ENCODE measurements around the gene GCFC2. TPM values are rescaled to one million over a fixed set of nuclear protein-coding genes. Genes with fewer than 3 reads are reported as not detected.

The GCFC2 gene
- 10 to 100 TPM; 28.4 to 30.8 TPM for total RNA-seq
- polyA plus RNA-seq: 27.3 TPM

- H3K36me3 Mint-ChIP-seq: peaks cover 4 to 12% (median 5%) of the 10 kb centered on the region in 3 donors
- DNase-seq: peak; percentile 71 to 87 (median 82)
- Histone ChIP-seq H3K9me3 (ENCODE audit: low read length) (no peaks in the 10 kb centered on the region), H3K27ac (ENCODE audit: low read depth, low read length) (peak within 1 kb of the TSS; percentile 79), H3K4me1 (ENCODE audit: insufficient read depth, low read length) (peaks cover 16% of the 10 kb centered on the region), H3K27me3 (ENCODE audit: insufficient read depth, low read length, poor library complexity, severe bottlenecking) (no peaks in the 10 kb centered on the region), H3K36me3 (ENCODE audit: insufficient read depth, low read length) (no peaks in the 10 kb centered on the region), H3K4me3 (ENCODE audit: low read length) (peak within 1 kb of the TSS; percentile 83)
- H3K4me3 Mint-ChIP-seq: peak within 1 kb of the TSS; percentile 90 to 95 (median 94)
- peaks cover 34 to 50% (median 45%) of the 10 kb centered on the region in 3 donors for H3K4me1 Mint-ChIP-seq
- ChIA-PET POLR2A (no interaction called here), CTCF (interaction anchor here (1.1 to 3.0 kb wide), 4 partner anchors 11 to 70 kb away, joined by 3 to 11 read pairs (median 4); partner anchors contain the start of gene MRPL19)
- peak within 1 kb of the TSS; percentile 89 to 98 (median 96) for H3K27ac Mint-ChIP-seq
- H3K9me3 Mint-ChIP-seq: no peaks in the 10 kb centered on the region
- peaks cover 0 to 4% of the 10 kb centered on the region in 2 donors for H3K27me3 Mint-ChIP-seq
These were observed at the start of gene GCFC2 for GRCh38 chr2:75710577-75711253. Gene GCFC2, minus strand, starts transcription at chr2:75710915. Its CDS starts 60 bp downstream, at chr2:75710855.

- no peaks in the 10 kb centered on the region for H3K36me3 Mint-ChIP-seq
- Histone ChIP-seq H3K4me3 (ENCODE audit: low read length) (no peak overlapping the region), H3K36me3 (ENCODE audit: insufficient read depth, low read length) (no peaks in the 10 kb centered on the region), H3K4me1 (ENCODE audit: insufficient read depth, low read length) (no peaks in the 10 kb centered on the region), H3K27ac (ENCODE audit: low read depth, low read length) (no peak overlapping the region), H3K27me3 (ENCODE audit: insufficient read depth, low read length, poor library complexity, severe bottlenecking) (no peaks in the 10 kb centered on the region), H3K9me3 (ENCODE audit: low read length) (no peaks in the 10 kb centered on the region)
- H3K9me3 Mint-ChIP-seq: no peaks in the 10 kb centered on the region
- CTCF ChIA-PET: no interaction called here
- DNase-seq: no peak
- peaks cover 8 to 24% of the 10 kb centered on the region in 2 donors for H3K27me3 Mint-ChIP-seq
- POLR2A ChIA-PET: no interaction called here
- no peak overlapping the region for H3K27ac Mint-ChIP-seq
- H3K4me1 Mint-ChIP-seq: no peaks in the 10 kb centered on the region
- no peak overlapping the region for H3K4me3 Mint-ChIP-seq
These were observed 42.1 kb upstream of the GCFC2 start for GRCh38 chr2:75752828-75753227.

GRCh38 chr2:75751824-75752468 lies 41.2 kb upstream of the GCFC2 start:
- ChIA-PET POLR2A (no interaction called here), CTCF (no interaction called here)
- no peak overlapping the region for H3K4me3 ChIP-seq (ENCODE audit: low read length)
- Mint-ChIP-seq H3K27me3 (peaks cover 4 to 21% of the 10 kb centered on the region in 2 donors), H3K36me3 (no peaks in the 10 kb centered on the region), H3K9me3 (no peaks in the 10 kb centered on the region), H3K4me1 (no peaks in the 10 kb centered on the region), H3K27ac (no peak overlapping the region), H3K4me3 (no peak overlapping the region)
- H3K4me1 ChIP-seq (ENCODE audit: insufficient read depth, low read length): no peaks in the 10 kb centered on the region
- H3K27ac ChIP-seq (ENCODE audit: low read depth, low read length): no peak overlapping the region
- no peaks in the 10 kb centered on the region for H3K36me3 ChIP-seq (ENCODE audit: insufficient read depth, low read length)
- no peaks in the 10 kb centered on the region for H3K9me3 ChIP-seq (ENCODE audit: low read length)
- DNase-seq: no peak
- no peaks in the 10 kb centered on the region for H3K27me3 ChIP-seq (ENCODE audit: insufficient read depth, low read length, poor library complexity, severe bottlenecking)

- no peak overlapping the region for H3K4me3 ChIP-seq (ENCODE audit: low read length)
- no peaks in the 10 kb centered on the region for H3K36me3 ChIP-seq (ENCODE audit: insufficient read depth, low read length)
- no peaks in the 10 kb centered on the region for H3K4me1 ChIP-seq (ENCODE audit: insufficient read depth, low read length)
- Mint-ChIP-seq H3K36me3 (no peaks in the 10 kb centered on the region), H3K27me3 (peaks cover 4 to 21% of the 10 kb centered on the region in 2 donors), H3K27ac (no peak overlapping the region), H3K4me3 (no peak overlapping the region), H3K9me3 (no peaks in the 10 kb centered on the region), H3K4me1 (no peaks in the 10 kb centered on the region)
- DNase-seq: no peak
- CTCF ChIA-PET: no interaction called here
- no peaks in the 10 kb centered on the region for H3K9me3 ChIP-seq (ENCODE audit: low read length)
- H3K27me3 ChIP-seq (ENCODE audit: insufficient read depth, low read length, poor library complexity, severe bottlenecking): no peaks in the 10 kb centered on the region
- H3K27ac ChIP-seq (ENCODE audit: low read depth, low read length): no peak overlapping the region
- POLR2A ChIA-PET: no interaction called here
These were observed 40.6 kb upstream of the GCFC2 start for GRCh38 chr2:75751360-75751759.

GRCh38 chr2:75737961-75738360 lies 27.2 kb upstream of the GCFC2 start:
- ChIA-PET CTCF (no interaction called here), POLR2A (no interaction called here)
- no peaks in the 10 kb centered on the region for H3K36me3 ChIP-seq (ENCODE audit: insufficient read depth, low read length)
- no peaks in the 10 kb centered on the region for H3K27me3 ChIP-seq (ENCODE audit: insufficient read depth, low read length, poor library complexity, severe bottlenecking)
- Mint-ChIP-seq H3K4me3 (no peak overlapping the region), H3K36me3 (no peaks in the 10 kb centered on the region), H3K4me1 (no peaks in the 10 kb centered on the region), H3K27ac (no peak overlapping the region), H3K27me3 (peaks cover 17 to 32% of the 10 kb centered on the region in 2 donors), H3K9me3 (peaks cover 0 to 7% (median 5%) of the 10 kb centered on the region in 5 donors)
- H3K4me3 ChIP-seq (ENCODE audit: low read length): no peak overlapping the region
- no peaks in the 10 kb centered on the region for H3K9me3 ChIP-seq (ENCODE audit: low read length)
- DNase-seq: no peak
- H3K4me1 ChIP-seq (ENCODE audit: insufficient read depth, low read length): no peaks in the 10 kb centered on the region
- no peak overlapping the region for H3K27ac ChIP-seq (ENCODE audit: low read depth, low read length)

GRCh38 chr2:75736276-75736675 lies 25.6 kb upstream of the GCFC2 start:
- H3K4me1 ChIP-seq (ENCODE audit: insufficient read depth, low read length): no peaks in the 10 kb centered on the region
- ChIA-PET POLR2A (no interaction called here), CTCF (no interaction called here)

GRCh38 chr2:75729861-75730260 lies 19.1 kb upstream of the GCFC2 start:
- Mint-ChIP-seq H3K36me3 (no peaks in the 10 kb centered on the region), H3K4me1 (no peaks in the 10 kb centered on the region), H3K9me3 (no peaks in the 10 kb centered on the region), H3K27me3 (peaks cover 11 to 25% of the 10 kb centered on the region in 2 donors), H3K27ac (no peak overlapping the region), H3K4me3 (no peak overlapping the region)
- Histone ChIP-seq H3K4me1 (ENCODE audit: insufficient read depth, low read length) (no peaks in the 10 kb centered on the region), H3K36me3 (ENCODE audit: insufficient read depth, low read length) (no peaks in the 10 kb centered on the region), H3K27ac (ENCODE audit: low read depth, low read length) (no peak overlapping the region), H3K4me3 (ENCODE audit: low read length) (no peak overlapping the region), H3K27me3 (ENCODE audit: insufficient read depth, low read length, poor library complexity, severe bottlenecking) (no peaks in the 10 kb centered on the region), H3K9me3 (ENCODE audit: low read length) (no peaks in the 10 kb centered on the region)
- ChIA-PET CTCF (no interaction called here), POLR2A (no interaction called here)
- DNase-seq: no peak

More at GRCh38 chr2:75736276-75736675, 25.6 kb upstream of the GCFC2 start:
- H3K27me3 ChIP-seq (ENCODE audit: insufficient read depth, low read length, poor library complexity, severe bottlenecking): no peaks in the 10 kb centered on the region
- Mint-ChIP-seq H3K27me3 (peaks cover 14 to 39% of the 10 kb centered on the region in 2 donors), H3K4me1 (no peaks in the 10 kb centered on the region), H3K9me3 (peaks cover 0 to 7% (median 0%) of the 10 kb centered on the region in 5 donors), H3K4me3 (no peak overlapping the region), H3K27ac (no peak overlapping the region), H3K36me3 (no peaks in the 10 kb centered on the region)
- H3K27ac ChIP-seq (ENCODE audit: low read depth, low read length): no peak overlapping the region
- H3K36me3 ChIP-seq (ENCODE audit: insufficient read depth, low read length): no peaks in the 10 kb centered on the region
- H3K9me3 ChIP-seq (ENCODE audit: low read length): no peaks in the 10 kb centered on the region
- DNase-seq: no peak
- H3K4me3 ChIP-seq (ENCODE audit: low read length): no peak overlapping the region

GRCh38 chr2:75728614-75729419 lies 18.1 kb upstream of the GCFC2 start:
- no peaks in the 10 kb centered on the region for H3K9me3 Mint-ChIP-seq
- no peaks in the 10 kb centered on the region for H3K4me1 Mint-ChIP-seq

More at GRCh38 chr2:75728614-75729419, 18.1 kb upstream of the GCFC2 start:
- no peaks in the 10 kb centered on the region for H3K36me3 ChIP-seq (ENCODE audit: insufficient read depth, low read length)
- Mint-ChIP-seq H3K27me3 (peaks cover 12 to 24% of the 10 kb centered on the region in 2 donors), H3K36me3 (no peaks in the 10 kb centered on the region), H3K27ac (no peak overlapping the region), H3K4me3 (no peak overlapping the region)
- no peak overlapping the region for H3K4me3 ChIP-seq (ENCODE audit: low read length)
- no peak for DNase-seq
- H3K9me3 ChIP-seq (ENCODE audit: low read length): no peaks in the 10 kb centered on the region
- ChIA-PET CTCF (no interaction called here), POLR2A (no interaction called here)
- H3K4me1 ChIP-seq (ENCODE audit: insufficient read depth, low read length): no peaks in the 10 kb centered on the region
- no peaks in the 10 kb centered on the region for H3K27me3 ChIP-seq (ENCODE audit: insufficient read depth, low read length, poor library complexity, severe bottlenecking)
- no peak overlapping the region for H3K27ac ChIP-seq (ENCODE audit: low read depth, low read length)

Data from CD8-positive, alpha-beta memory T cell (primary cell).